Peyer's patch (tissue), 4 donors: ENCODE results near the gene MYO1B.

Source experiments
- CTCF ChIP-seq, 6 experiments: fragments of 450-650 bp in 4 of 6; fragments of 200-600 bp in 2 of 6; sonication (generic) in 1 of 6; IDR thresholded peaks; one replicate each; pipeline ENCODE4 v1.5.1; 2017 to 2019; ENCODE audit warnings: antibody characterized with exemption in 6 of 6, mild to moderate bottlenecking in 3 of 6, moderate library complexity in 1 of 6
- POLR2A ChIP-seq, 2 donors: fragments of 450-650 bp; IDR thresholded peaks; one replicate each; pipeline ENCODE4 v1.5.1; 2017; ENCODE audit warnings: antibody characterized with exemption in 2 of 2, mild to moderate bottlenecking in 2 of 2, moderate library complexity in 2 of 2

GRCh38 chr2:191318729-191319078 lies 73.5 kb downstream of the MYO1B start:
- TF ChIP-seq CTCF (IDR thresholded peaks at IDR 0.05), result no peak
- no peak for TF ChIP-seq POLR2A (IDR thresholded peaks at IDR 0.05)
